CD14-positive monocyte (primary cell): Measurements from ENCODE around the gene CAPZA1. TPM values are rescaled to one million over a fixed set of nuclear protein-coding genes. Genes with fewer than 3 reads are reported as not detected.
A peak's percentile ranks its signal among the peaks of the same experiment; 100 is the strongest.

Experiments used
- DNase-seq, 3 donors: peaks; one replicate each; pipeline ENCODE4 v3.0.0-alpha.2; 2011 to 2022
- H2AFZ ChIP-seq: 2 replicates; pipeline ENCODE4 v1.6.0; 2012; ENCODE audit warnings: mild to moderate bottlenecking, low read depth, low read length, inconsistent platforms; ENCODE audit not compliant: insufficient read depth, poor library complexity, severe bottlenecking
- H3K27ac ChIP-seq, 2 donors: 1 replicate in 1 of 2; 2 replicates in 1 of 2; pipeline ENCODE4 v1.5.1; 2012 to 2013; ENCODE audit warnings: low read length in 2 of 2, control low read depth in 1 of 2, inconsistent platforms in 1 of 2, low read depth in 1 of 2, mild to moderate bottlenecking in 1 of 2
- H3K27me3 ChIP-seq, 2 donors: one replicate each; pipeline versions ENCODE4 v1.6.0 to v1.6.1; 2011 to 2013; ENCODE audit warnings: low read length in 2 of 2; ENCODE audit not compliant: control insufficient read depth in 2 of 2, insufficient read depth in 2 of 2
- H3K36me3 ChIP-seq, 2 donors: replicated peaks in 1 of 2; 1 replicate in 1 of 2; 2 replicates in 1 of 2; pipeline versions ENCODE4 v1.5.1 to v1.6.1; 2012 to 2013; ENCODE audit warnings: low read length in 2 of 2, control low read depth in 1 of 2, inconsistent platforms in 1 of 2, mild to moderate bottlenecking in 1 of 2; ENCODE audit not compliant: insufficient read depth in 2 of 2, control insufficient read depth in 1 of 2
- H3K4me1 ChIP-seq, 2 donors: 1 replicate in 1 of 2; 2 replicates in 1 of 2; pipeline versions ENCODE4 v1.5.1 to v1.6.1; 2012 to 2013; ENCODE audit warnings: low read length in 2 of 2, control low read depth in 1 of 2, inconsistent platforms in 1 of 2, mild to moderate bottlenecking in 1 of 2, moderate library complexity in 1 of 2; ENCODE audit not compliant: insufficient read depth in 2 of 2, control insufficient read depth in 1 of 2
- H3K4me2 ChIP-seq: replicated peaks from 2 replicates; pipeline ENCODE3; 2012; ENCODE audit warnings: low read length, moderate library complexity, mild to moderate bottlenecking; ENCODE audit not compliant: poor library complexity, severe bottlenecking; ENCODE audit errors: extremely low read depth
- H3K4me3 ChIP-seq, 3 experiments: fragments of 200-600 bp in 1 of 3; sonication (generic) in 1 of 3; replicated peaks in 1 of 3; 1 replicate in 2 of 3; 2 replicates in 1 of 3; pipeline ENCODE4 v1.5.1; 2011 to 2013; ENCODE audit warnings: low read length in 3 of 3, mild to moderate bottlenecking in 3 of 3, control low read depth in 2 of 3, low read depth in 2 of 3, inconsistent platforms in 1 of 3, moderate library complexity in 1 of 3
- H3K79me2 ChIP-seq: 2 replicates; pipeline ENCODE4 v1.6.0; 2012; ENCODE audit warnings: mild to moderate bottlenecking, control low read depth, inconsistent platforms, low read length, moderate library complexity; ENCODE audit not compliant: insufficient read depth
- H3K9ac ChIP-seq: 2 replicates; pipeline ENCODE4 v1.6.0; 2017; ENCODE audit warnings: low read length, mild to moderate bottlenecking; ENCODE audit not compliant: insufficient read depth, poor library complexity, severe bottlenecking
- H3K9me3 ChIP-seq, 2 donors: replicated peaks in 1 of 2; 1 replicate in 1 of 2; 2 replicates in 1 of 2; pipeline versions ENCODE4 v1.5.1 to v1.6.1; 2012 to 2013; ENCODE audit warnings: low read length in 2 of 2, control low read depth in 1 of 2; ENCODE audit not compliant: control insufficient read depth in 1 of 2, insufficient read depth in 1 of 2
- H4K20me1 ChIP-seq: 2 replicates; pipeline ENCODE4 v1.6.0; 2012; ENCODE audit warnings: mild to moderate bottlenecking, low read length, control low read depth, moderate library complexity; ENCODE audit not compliant: insufficient read depth
- H3K27ac Mint-ChIP-seq, 7 donors: one replicate each; pipeline ENCODE4 v1.8.0; 2020; ENCODE audit warnings: mild to moderate bottlenecking in 7 of 7, mixed read lengths in 7 of 7, moderate library complexity in 6 of 7, inconsistent platforms in 2 of 7
- H3K27me3 Mint-ChIP-seq, 3 donors: one replicate each; pipeline ENCODE4 v1.8.0; 2021 to 2022; ENCODE audit warnings: low read depth in 3 of 3, mild to moderate bottlenecking in 3 of 3, mixed read lengths in 3 of 3, moderate library complexity in 3 of 3, inconsistent platforms in 1 of 3
- H3K36me3 Mint-ChIP-seq, 2 donors: one replicate each; pipeline ENCODE4 v1.8.0; 2020; ENCODE audit warnings: mixed read lengths in 2 of 2, inconsistent platforms in 1 of 2, mild to moderate bottlenecking in 1 of 2
- H3K4me1 Mint-ChIP-seq: one replicate; pipeline ENCODE4 v1.8.0; 2020; ENCODE audit warnings: mild to moderate bottlenecking, mixed read lengths
- H3K4me3 Mint-ChIP-seq, 2 donors: one replicate each; pipeline ENCODE4 v1.8.0; 2020; ENCODE audit warnings: mild to moderate bottlenecking in 2 of 2, mixed read lengths in 2 of 2, moderate library complexity in 1 of 2
- H3K9me3 Mint-ChIP-seq, 7 donors: one replicate each; pipeline ENCODE4 v1.8.0; 2020 to 2022; ENCODE audit warnings: mixed read lengths in 7 of 7, mild to moderate bottlenecking in 6 of 7, moderate library complexity in 6 of 7, inconsistent platforms in 2 of 7
- CTCF ChIP-seq: fragments of 200-600 bp; IDR thresholded peaks from one replicate; pipeline ENCODE4 v1.8.0; 2022; ENCODE audit warnings: antibody characterized with exemption, mild to moderate bottlenecking
- WGBS: methylation state at CpG from one replicate; pipeline ENCODE4 v1.1.5; 2013; ENCODE audit warnings: missing lambda C conversion rate; ENCODE audit not compliant: insufficient coverage; 5-methylcytosine and 5-hydroxymethylcytosine counted together
- intact Hi-C, 2 donors: fragments of 100-400 bp; cut with micrococcal nuclease; formaldehyde crosslinking; loops; one replicate each; pipeline versions ENCODE4 v1.15.0 to v1.15.1; 2023
- polyA plus RNA-seq, 3 donors: library from polyadenylated mRNA; depleted of rRNA in 1 of 3; unstranded in 2 of 3; stranded (reverse) in 1 of 3; fragments of 300-500 nt in 2 of 3; fragments of >200 nt in 1 of 3; fragmentation: Illumina TruSeq in 2 of 3; gene quantifications; 1 replicate in 2 of 3; 2 replicates in 1 of 3; pipeline ENCODE4 v1.2.3, GENCODE V29; 2012 to 2021

The CAPZA1 gene
- polyA plus RNA-seq, 3 donors, result 93.4 to 357 (median 339) TPM

GRCh38 chr1:112711670-112712069 lies 92.0 kb downstream of the CAPZA1 start:
- Mint-ChIP-seq H3K27me3 (peaks cover 21 to 53% (median 35%) of the 10 kb centered on the region in 3 donors), H3K4me1 (peaks cover 28% of the 10 kb centered on the region), H3K4me3 (no peak overlapping the region), H3K9me3 (peaks cover 0 to 2% (median 0%) of the 10 kb centered on the region in 7 donors), H3K27ac (peak overlapping the region in 1 of 7 donors; percentile 41), H3K36me3 (no peaks in the 10 kb centered on the region)
- Histone ChIP-seq H3K9ac (no peak overlapping the region), H3K27me3 (peaks cover 0 to 18% of the 10 kb centered on the region in 2 donors), H4K20me1 (no peaks in the 10 kb centered on the region), H3K4me3 (no peak overlapping the region), H3K27ac (no peak overlapping the region), H3K36me3 (no peaks in the 10 kb centered on the region), H3K79me2 (no peaks in the 10 kb centered on the region), H3K9me3 (no peaks in the 10 kb centered on the region), H3K4me1 (peaks cover 30 to 38% of the 10 kb centered on the region in 2 donors), H2AFZ (no peak overlapping the region), H3K4me2 (no peak overlapping the region)
- no peak for DNase-seq
- TF ChIP-seq CTCF, result no peak
- intact Hi-C loops, result loop anchor here (5.0 to 10.0 kb wide), 3 partner anchors 243 to 1573 kb away; partner anchors contain the start of gene SLC16A1 (in 1 of the 2)
- 72% methylated on average over 4 of the region's 11 CpGs for WGBS

GRCh38 chr1:112712191-112712590 lies 92.6 kb downstream of the CAPZA1 start:
- Mint-ChIP-seq H3K4me3 (no peak overlapping the region), H3K9me3 (peaks cover 0 to 2% (median 0%) of the 10 kb centered on the region in 7 donors), H3K27me3 (peaks cover 24 to 53% (median 35%) of the 10 kb centered on the region in 3 donors), H3K27ac (no peak overlapping the region), H3K4me1 (peaks cover 28% of the 10 kb centered on the region), H3K36me3 (no peaks in the 10 kb centered on the region)
- no peak overlapping the region for H3K4me2 ChIP-seq
- no peaks in the 10 kb centered on the region for H4K20me1 ChIP-seq
- peaks cover 29 to 33% of the 10 kb centered on the region in 2 donors for H3K4me1 ChIP-seq
- no peak overlapping the region for H3K4me3 ChIP-seq
- TF ChIP-seq CTCF, result no peak
- H3K36me3 ChIP-seq, result no peaks in the 10 kb centered on the region
- intact Hi-C loops, result loop anchor here (5.0 to 10.0 kb wide), 3 partner anchors 243 to 1573 kb away; partner anchors contain the start of gene SLC16A1 (in 1 of the 2)
- no peak overlapping the region for H3K9ac ChIP-seq
- 100% methylated on average over 3 of the region's 7 CpGs for WGBS
- H3K9me3 ChIP-seq, result no peaks in the 10 kb centered on the region
- no peaks in the 10 kb centered on the region for H3K79me2 ChIP-seq
- no peak for DNase-seq
- no peak overlapping the region for H2AFZ ChIP-seq
- H3K27ac ChIP-seq, result no peak overlapping the region
- H3K27me3 ChIP-seq, result peaks cover 0 to 20% of the 10 kb centered on the region in 2 donors
